ENCODE results near the gene RANBP9.

RANBP9 gene

DNA sequence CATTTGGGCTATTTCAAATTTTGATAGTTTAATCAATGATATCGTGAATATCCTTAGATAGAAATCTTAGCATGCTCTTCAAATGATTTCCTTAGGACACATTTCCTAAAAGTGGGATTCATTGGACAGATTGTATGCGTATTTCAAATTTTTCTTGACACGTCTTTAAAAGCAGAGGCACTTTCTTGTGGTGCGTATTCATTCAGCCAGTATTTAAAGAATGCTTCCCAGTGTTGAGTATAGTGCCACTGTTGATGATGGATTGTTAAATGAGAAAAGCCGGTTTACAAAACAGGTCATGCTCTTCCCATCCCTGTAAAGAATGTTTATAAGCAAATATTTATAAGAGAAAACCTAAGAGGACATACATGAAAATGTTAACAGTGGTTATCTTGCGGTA, 111.6 kb downstream of the RANBP9 start:
- DNase-seq (ENCODE audit: low read depth in 2 of 2), result no peak

DNA sequence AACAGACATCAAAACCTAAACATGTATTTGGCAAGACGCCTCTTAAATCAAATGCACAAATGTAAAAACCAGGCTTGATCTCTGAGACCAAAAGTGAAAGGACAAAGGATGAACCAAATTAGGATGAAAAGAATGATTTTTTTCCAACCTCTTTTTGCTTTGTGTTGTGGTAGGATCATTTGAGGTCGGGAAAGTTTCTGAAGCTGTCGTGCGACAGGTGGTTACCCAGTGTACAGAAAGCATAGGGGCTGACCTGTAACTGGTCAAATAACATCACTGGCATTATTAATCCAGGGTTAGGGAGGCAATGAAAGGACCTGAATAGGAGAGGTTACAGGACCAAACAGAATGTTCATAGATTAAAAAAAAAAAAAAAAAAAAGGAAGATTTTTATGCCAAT, 114.6 kb downstream of the RANBP9 start:
- no peak for DNase-seq (ENCODE audit: low read depth in 2 of 2)

DNA sequence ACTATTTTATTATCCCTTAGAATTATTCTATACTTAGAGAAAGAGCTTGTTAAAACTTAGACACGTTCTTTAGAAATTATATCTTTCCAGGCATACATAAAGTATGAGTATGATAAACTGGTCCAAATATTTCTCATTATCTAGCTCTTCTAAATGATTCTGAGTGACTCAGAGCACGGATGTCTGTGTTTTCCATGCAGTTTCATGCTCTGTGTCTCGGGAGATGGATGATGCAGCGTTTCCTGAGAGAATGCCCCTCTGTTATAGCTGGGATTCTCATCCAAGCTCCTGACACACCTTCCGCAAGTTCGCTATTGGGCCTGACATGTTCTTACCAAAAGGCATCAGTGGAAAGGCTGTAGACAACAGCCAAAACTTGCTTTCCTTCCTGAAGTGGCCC, 117.9 kb downstream of the RANBP9 start:
- DNase-seq (ENCODE audit: low read depth in 2 of 2), result no peak

- DNase-seq (ENCODE audit: low read depth in 2 of 2), result no peak
Measured at GRCh38 chr6:13593103-13593502, 118.5 kb downstream of the RANBP9 start.

DNA sequence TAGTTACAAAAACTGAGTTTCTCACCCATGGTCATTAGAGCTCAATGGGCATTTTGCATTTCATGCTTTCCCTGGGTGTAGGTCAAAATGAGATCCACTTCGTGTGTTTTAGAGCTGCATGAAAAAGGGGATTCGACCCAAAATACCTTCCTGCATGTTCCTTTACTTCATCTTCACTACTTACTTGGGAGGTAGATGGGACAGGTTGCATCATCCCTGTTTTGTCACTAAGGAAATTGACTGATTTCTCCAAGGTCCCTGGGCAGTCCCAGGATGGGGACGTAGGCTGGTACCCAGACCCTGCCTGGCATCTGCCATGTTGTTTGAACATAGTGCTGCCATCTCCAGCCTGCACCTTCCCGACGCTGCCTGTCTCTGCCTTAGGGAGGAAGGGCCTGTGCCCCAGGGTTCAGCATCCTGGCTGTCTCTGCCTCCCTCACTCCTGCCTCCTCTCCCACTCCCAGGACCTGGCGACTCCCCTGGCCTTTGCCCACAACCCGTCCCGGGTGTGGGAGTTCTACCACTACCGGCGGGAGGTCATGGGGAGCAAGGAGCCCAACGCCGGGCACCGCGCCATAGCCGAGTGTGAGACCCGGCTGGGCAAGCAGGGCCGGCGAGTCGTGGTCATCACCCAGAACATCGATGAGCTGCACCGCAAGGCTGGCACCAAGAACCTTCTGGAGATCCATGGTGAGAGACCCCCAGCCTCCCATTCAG, 120.3 kb downstream of the RANBP9 start:
- DNase-seq (ENCODE audit: low read depth in 2 of 2), result no peak

GRCh38 chr6:13590574-13591153, 121.0 kb downstream of the RANBP9 start:
- no peak for DNase-seq (ENCODE audit: low read depth in 2 of 2)

DNA sequence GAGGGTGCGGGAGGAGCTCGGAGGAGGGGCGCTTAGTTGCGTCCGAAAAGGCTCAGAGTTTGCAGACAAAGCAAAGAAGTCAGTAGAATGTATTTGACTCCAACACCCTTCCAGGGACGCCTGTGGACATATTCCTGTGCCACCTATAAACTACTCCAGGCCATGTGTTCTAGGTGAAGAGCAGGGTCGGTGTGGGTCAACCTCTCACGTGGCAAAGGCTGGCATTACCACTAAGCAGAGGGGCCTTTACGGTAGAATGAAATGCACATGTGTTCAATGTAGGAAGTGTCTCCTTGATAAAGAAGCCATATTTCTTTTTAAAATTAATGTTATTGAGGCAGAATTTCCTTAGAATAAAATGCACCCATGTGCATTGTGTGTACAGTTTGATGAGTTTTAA, 121.8 kb downstream of the RANBP9 start:
- DNase-seq (ENCODE audit: low read depth in 2 of 2), result no peak

- no peak for DNase-seq (ENCODE audit: low read depth in 2 of 2)
Measured at GRCh38 chr6:13586603-13587542, 124.8 kb downstream of the RANBP9 start.

DNA sequence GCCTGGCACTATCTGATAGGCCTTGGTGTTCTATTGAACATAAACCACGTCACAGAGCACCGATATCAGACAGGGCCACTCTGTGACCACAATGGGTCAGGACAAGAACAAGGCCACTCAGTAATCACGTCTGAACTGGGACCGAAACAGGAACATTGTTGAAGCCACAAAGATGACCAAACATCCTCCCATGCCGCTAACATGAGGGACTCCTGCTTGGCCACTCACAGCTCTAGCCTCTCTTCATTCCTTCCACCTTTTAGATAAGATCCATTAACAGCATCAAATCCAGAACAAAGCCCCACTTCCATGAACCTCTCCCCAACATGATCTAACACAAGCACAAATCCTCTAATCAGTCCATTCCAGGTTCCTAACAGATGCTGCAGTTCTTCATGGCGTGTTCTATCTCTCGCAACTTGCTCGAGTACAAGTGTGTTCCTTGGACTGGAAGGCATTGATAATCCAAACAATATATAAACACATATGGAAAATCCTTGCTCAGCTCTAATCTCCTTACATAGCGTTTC, 129.9 kb downstream of the RANBP9 start:
- no peak for DNase-seq (ENCODE audit: low read depth in 2 of 2)

- DNase-seq (ENCODE audit: low read depth in 2 of 2), result no peak
Measured at GRCh38 chr6:13579911-13580310, 131.7 kb downstream of the RANBP9 start.

- no peak for DNase-seq (ENCODE audit: low read depth in 2 of 2)
Measured at GRCh38 chr6:13577926-13578325, 133.7 kb downstream of the RANBP9 start.

- no peak for DNase-seq (ENCODE audit: low read depth in 2 of 2)
Measured at GRCh38 chr6:13576017-13576416, 135.6 kb downstream of the RANBP9 start.

GRCh38 chr6:13575377-13575775, 136.3 kb downstream of the RANBP9 start:
- no peak for DNase-seq (ENCODE audit: low read depth in 2 of 2)

DNA sequence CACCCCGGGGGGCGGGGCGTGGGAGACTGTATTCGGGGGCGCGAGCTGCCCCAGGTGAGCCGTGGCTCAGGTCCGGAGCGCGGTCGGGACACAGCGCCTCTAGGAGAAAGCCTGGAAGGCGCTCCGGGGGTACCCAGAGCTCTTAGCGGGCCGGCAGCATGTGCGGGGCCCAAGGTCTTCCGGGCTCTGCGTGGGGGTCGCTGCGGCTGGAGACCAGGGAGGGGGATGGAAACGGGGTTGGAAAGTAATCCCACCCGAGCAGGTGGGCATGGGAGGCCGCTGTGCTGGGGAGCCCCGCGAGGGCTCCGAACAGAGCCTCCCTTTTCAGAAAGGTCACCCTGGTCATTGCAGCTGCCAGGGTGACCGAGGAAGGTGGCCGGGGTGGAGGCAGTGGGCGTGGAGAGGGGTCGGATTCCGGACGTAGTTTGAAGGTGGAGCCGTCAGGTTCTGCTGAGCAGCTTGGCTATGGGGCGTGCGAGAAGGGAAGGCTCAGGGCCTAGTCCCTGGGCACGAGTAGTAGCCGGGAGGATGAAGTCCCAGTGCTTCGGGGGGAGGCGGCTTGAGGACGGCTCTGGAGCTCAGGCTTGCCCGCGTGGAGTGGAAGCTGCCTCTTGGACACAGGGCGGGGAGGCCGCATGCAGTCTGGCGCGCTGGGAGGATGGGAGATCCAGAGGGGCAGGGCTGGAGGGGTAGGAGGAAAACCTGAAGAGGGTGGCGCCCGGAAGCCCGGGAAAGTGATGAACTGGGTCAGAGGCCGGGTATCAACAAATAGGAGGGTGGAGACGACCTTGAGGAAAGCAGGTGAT, 136.9 kb downstream of the RANBP9 start, which contains the start of gene SIRT5:
Gene SIRT5 (plus strand): TSS at position 31 of the 806 bp plus-strand sequence. CDS start 9,510 bp downstream, outside the sequence.
- DNase-seq (ENCODE audit: low read depth in 2 of 2), result peak; percentile 61 to 67

DNA sequence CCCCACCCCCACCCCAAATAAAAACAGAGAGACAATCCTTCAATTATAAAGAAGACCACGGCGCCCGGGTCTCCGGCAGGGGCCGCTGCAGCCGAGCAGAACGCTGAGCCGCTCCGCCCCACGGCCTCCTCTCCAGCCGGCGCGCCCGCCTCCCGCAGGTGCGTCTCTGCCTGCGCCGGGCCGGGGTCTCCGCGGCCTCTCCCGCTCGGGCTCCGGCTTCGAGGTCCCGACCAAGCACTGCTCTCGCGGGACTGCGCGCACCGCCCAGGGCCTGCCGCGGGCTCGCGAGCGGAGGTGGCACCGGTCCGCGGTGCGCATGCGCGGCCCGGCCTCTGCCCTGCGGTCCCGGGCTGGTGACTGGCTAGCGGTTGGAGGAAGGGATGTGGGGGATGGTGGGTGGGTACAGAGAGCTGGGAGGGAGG, 137.5 kb downstream of the RANBP9 start:
- DNase-seq (ENCODE audit: low read depth in 2 of 2), result peak; percentile 89 to 93

DNA sequence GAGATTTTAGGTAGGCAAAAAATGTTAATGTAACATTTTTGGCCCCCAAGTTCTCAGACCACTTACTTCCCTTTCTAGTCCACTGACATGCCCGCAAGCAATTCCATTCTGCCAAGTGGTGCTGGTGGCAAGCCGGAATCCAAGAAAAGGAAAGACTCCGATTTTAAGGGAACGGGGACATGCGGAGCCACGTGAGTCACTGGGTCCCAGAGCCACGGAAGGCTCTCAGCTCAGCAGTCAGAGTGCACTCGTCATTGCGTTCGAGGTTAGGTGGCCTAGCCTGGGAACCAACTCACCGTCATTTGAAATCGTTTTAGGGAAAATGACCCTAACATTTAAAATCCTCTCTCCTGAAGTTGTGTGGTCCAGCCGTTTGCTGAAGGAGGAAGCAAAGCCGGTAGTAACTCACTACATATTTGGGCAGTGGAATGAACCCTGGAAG, 137.9 kb downstream of the RANBP9 start:
- DNase-seq (ENCODE audit: low read depth in 2 of 2), result peak in 1 of 2 donors; percentile 8

- DNase-seq (ENCODE audit: low read depth in 2 of 2), result no peak
Measured at GRCh38 chr6:13572951-13573654, 138.5 kb downstream of the RANBP9 start.

GRCh38 chr6:13572240-13572639, 139.4 kb downstream of the RANBP9 start:
- DNase-seq (ENCODE audit: low read depth in 2 of 2), result no peak
